Upper lobe of left lung (tissue), 6 donors: ENCODE data around the gene CNTNAP2. TPM values are rescaled to one million over a fixed set of nuclear protein-coding genes. Genes with fewer than 3 reads are reported as not detected.
A peak's percentile ranks its signal among the peaks of the same experiment; 100 is the strongest.

Experiments used
- ATAC-seq, 2 donors: fragments of 200-7000 bp; cut with Tn5 transposase; one replicate each; pipeline ENCODE4 v1.9.1; 2022; ENCODE audit warnings: mild to moderate bottlenecking in 2 of 2, moderate library complexity in 2 of 2; ENCODE audit not compliant: low FRiP score in 2 of 2
- DNase-seq, 2 donors: peaks; one replicate each; pipeline ENCODE4 v3.0.0-alpha.2; 2019 to 2020
- H3K27ac ChIP-seq, 4 donors: fragments of 200-600 bp; sonication (generic); one replicate each; pipeline ENCODE4 v1.5.1; 2016 to 2019
- H3K27me3 ChIP-seq, 4 donors: fragments of 200-600 bp; sonication (generic); one replicate each; pipeline ENCODE4 v1.5.1; 2017 to 2019
- H3K36me3 ChIP-seq, 4 donors: fragments of 200-600 bp; sonication (generic); one replicate each; pipeline ENCODE4 v1.5.1; 2016 to 2019
- H3K4me1 ChIP-seq, 4 donors: fragments of 200-600 bp; sonication (generic); one replicate each; pipeline ENCODE4 v1.5.1; 2018 to 2019
- H3K4me3 ChIP-seq, 4 donors: fragments of 200-600 bp; sonication (generic); one replicate each; pipeline ENCODE4 v1.5.1; 2017 to 2019; ENCODE audit warnings: mild to moderate bottlenecking in 2 of 4, moderate library complexity in 1 of 4
- H3K9me3 ChIP-seq, 4 donors: fragments of 200-600 bp; sonication (generic); one replicate each; pipeline ENCODE4 v1.5.1; 2018 to 2019
- EP300 ChIP-seq, 4 donors: sonication (generic); formaldehyde crosslinking; IDR thresholded peaks; one replicate each; pipeline ENCODE4 v1.5.1; 2017; ENCODE audit warnings: antibody characterized with exemption in 4 of 4, control low read depth in 2 of 4
- POLR2A ChIP-seq, 4 donors: fragments of 450-650 bp; IDR thresholded peaks; one replicate each; pipeline ENCODE4 v1.5.1; 2016 to 2017; ENCODE audit warnings: antibody characterized with exemption in 4 of 4, mild to moderate bottlenecking in 2 of 4
- POLR2AphosphoS5 ChIP-seq, 2 donors: sonication (generic); formaldehyde crosslinking; IDR thresholded peaks; one replicate each; pipeline ENCODE4 v1.5.1; 2017; ENCODE audit warnings: antibody characterized with exemption in 2 of 2
- WGBS, 2 donors: methylation state at CpG; one replicate each; pipeline ENCODE4 v1.1.5; 2017 to 2018; 5-methylcytosine and 5-hydroxymethylcytosine counted together
- total RNA-seq, 6 donors: library from RNA; depleted of rRNA in 4 of 6; stranded (reverse); fragments of >200 nt in 4 of 6; gene quantifications; one replicate each; pipeline versions ENCODE4 v1.1.0 to v1.2.1, GENCODE V29; 2016 to 2021
- TF ChIP-seq, protein P1 (sequence below), 6 experiments: fragments of 450-650 bp in 4 of 6; fragments of 200-600 bp in 2 of 6; sonication (generic) in 2 of 6; IDR thresholded peaks; one replicate each; pipeline ENCODE4 v1.5.1; 2016 to 2019; ENCODE audit warnings: antibody characterized with exemption in 6 of 6
- donor health status: DM: no; HTN: no; CAD: no; lungs with moderate emphysema.
- donor health status: DM: no; HTN: yes; CAD: no; lungs with severe emphysema.

The CNTNAP2 gene
- total RNA-seq, 6 donors from 2014 or later = 0.06 to 1.0 (median 0.37) TPM

DNA sequence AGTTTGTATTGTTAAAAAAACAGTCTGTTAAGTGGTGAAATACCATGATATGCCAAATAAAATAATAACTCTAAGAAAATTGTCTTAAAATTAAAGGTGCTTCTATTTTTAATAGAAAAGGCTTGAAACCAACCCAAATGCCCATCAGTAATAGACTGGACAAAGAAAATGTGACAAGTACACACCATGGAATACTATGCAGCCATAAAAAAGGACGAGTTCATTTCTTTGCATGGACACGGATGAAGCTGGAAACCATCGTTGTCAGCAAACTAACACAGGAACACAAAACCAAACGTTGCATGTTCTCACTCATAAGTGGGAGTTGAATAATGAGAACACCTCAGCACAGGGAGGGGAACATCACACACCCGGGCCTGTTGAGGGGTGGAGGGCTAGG is 7.1 kb downstream of the CNTNAP2 start:
- Histone ChIP-seq H3K36me3 (no peaks in the 10 kb centered on the region), H3K27me3 (no peaks in the 10 kb centered on the region), H3K4me3 (no peak overlapping the region), H3K9me3 (no peaks in the 10 kb centered on the region), H3K4me1 (no peaks in the 10 kb centered on the region), H3K27ac (no peak overlapping the region)
- DNase-seq (no peak), ATAC-seq (no peak)
- TF ChIP-seq POLR2AphosphoS5 (IDR thresholded peaks at IDR 0.05) = no peak
- TF ChIP-seq, protein P1, sequence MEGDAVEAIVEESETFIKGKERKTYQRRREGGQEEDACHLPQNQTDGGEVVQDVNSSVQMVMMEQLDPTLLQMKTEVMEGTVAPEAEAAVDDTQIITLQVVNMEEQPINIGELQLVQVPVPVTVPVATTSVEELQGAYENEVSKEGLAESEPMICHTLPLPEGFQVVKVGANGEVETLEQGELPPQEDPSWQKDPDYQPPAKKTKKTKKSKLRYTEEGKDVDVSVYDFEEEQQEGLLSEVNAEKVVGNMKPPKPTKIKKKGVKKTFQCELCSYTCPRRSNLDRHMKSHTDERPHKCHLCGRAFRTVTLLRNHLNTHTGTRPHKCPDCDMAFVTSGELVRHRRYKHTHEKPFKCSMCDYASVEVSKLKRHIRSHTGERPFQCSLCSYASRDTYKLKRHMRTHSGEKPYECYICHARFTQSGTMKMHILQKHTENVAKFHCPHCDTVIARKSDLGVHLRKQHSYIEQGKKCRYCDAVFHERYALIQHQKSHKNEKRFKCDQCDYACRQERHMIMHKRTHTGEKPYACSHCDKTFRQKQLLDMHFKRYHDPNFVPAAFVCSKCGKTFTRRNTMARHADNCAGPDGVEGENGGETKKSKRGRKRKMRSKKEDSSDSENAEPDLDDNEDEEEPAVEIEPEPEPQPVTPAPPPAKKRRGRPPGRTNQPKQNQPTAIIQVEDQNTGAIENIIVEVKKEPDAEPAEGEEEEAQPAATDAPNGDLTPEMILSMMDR (IDR thresholded peaks at IDR 0.05) = no peak
- no peak for TF ChIP-seq POLR2A (IDR thresholded peaks at IDR 0.05)
- TF ChIP-seq EP300 (IDR thresholded peaks at IDR 0.05) = no peak
- 73 to 85% methylated on average over 5 of the region's 5 CpGs for WGBS, 2 donors

- WGBS, 2 donors = 77% methylated on average over 8 of the region's 8 CpGs
Observed at GRCh38 chr7:146126767-146127509, 10.3 kb downstream of the CNTNAP2 start.

GRCh38 chr7:146129296-146129695 is 12.7 kb downstream of the CNTNAP2 start:
- no peaks in the 10 kb centered on the region for H3K9me3 ChIP-seq
- no peaks in the 10 kb centered on the region for H3K4me1 ChIP-seq
- no peak for DNase-seq
- TF ChIP-seq EP300 (IDR thresholded peaks at IDR 0.05) (no peak), POLR2A (IDR thresholded peaks at IDR 0.05) (no peak), POLR2AphosphoS5 (IDR thresholded peaks at IDR 0.05) (no peak)
- TF ChIP-seq, protein P1 (IDR thresholded peaks at IDR 0.05) = no peak
- H3K27me3 ChIP-seq = no peaks in the 10 kb centered on the region
- H3K36me3 ChIP-seq = no peaks in the 10 kb centered on the region
- no peak for ATAC-seq
- no peak overlapping the region for H3K27ac ChIP-seq
- WGBS, 2 donors = 19 to 26% methylated on average over 1 of the region's 1 CpG
- H3K4me3 ChIP-seq = no peak overlapping the region

More at GRCh38 chr7:146126767-146127509, 10.3 kb downstream of the CNTNAP2 start:
- DNase-seq (no peak), ATAC-seq (no peak)
- Histone ChIP-seq H3K27me3 (no peaks in the 10 kb centered on the region), H3K27ac (no peak overlapping the region), H3K36me3 (no peaks in the 10 kb centered on the region), H3K4me1 (no peaks in the 10 kb centered on the region), H3K4me3 (no peak overlapping the region), H3K9me3 (no peaks in the 10 kb centered on the region)
- no peak for TF ChIP-seq EP300 (IDR thresholded peaks at IDR 0.05)
- TF ChIP-seq POLR2AphosphoS5 (IDR thresholded peaks at IDR 0.05) = no peak
- TF ChIP-seq, protein P1 (IDR thresholded peaks at IDR 0.05) = no peak
- no peak for TF ChIP-seq POLR2A (IDR thresholded peaks at IDR 0.05)

DNA sequence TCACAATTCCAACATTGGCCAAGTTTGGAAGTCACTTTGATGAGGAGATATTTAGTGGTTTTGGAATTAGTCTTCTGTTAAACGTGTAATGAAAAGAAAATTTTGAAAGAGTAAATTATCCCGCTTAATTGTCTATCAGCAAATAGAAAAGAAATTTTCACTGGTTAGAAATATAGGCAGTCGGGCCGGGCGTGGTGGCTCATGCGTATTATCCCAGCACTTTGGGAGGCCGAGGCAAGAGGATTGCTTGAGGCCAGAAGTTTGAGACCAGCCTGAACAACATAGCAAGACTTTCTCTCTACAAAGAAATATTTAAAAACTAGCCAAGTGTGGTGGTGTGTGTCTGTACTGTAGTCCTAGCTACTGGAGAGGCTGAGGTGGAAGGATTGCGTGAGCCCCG is 13.4 kb downstream of the CNTNAP2 start:
- TF ChIP-seq EP300 (IDR thresholded peaks at IDR 0.05) (no peak), POLR2AphosphoS5 (IDR thresholded peaks at IDR 0.05) (no peak), POLR2A (IDR thresholded peaks at IDR 0.05) (no peak)
- TF ChIP-seq, protein P1 (IDR thresholded peaks at IDR 0.05) = no peak

DNA sequence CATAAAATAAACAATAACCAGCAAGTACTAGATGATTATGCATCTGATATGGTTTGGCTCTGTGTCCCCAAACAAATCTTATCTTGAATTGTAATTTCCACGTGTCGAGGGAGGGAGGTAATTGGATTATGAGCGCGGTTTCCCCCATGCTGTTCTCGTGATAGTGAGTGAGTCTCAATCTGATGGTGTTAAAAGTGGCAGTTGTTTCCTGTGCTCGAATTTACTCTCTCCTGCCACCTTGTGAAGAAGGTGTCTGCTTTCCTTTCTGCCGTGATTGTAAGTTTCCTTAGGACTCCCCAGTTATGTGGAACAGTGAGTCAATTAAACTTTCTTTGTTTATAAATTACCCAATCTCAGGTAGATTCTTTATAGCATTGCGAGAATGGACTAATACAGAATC is 15.1 kb downstream of the CNTNAP2 start:
- H3K9me3 ChIP-seq = no peaks in the 10 kb centered on the region
- H3K27me3 ChIP-seq = no peaks in the 10 kb centered on the region
- H3K4me1 ChIP-seq = no peaks in the 10 kb centered on the region
- ATAC-seq (no peak), DNase-seq (no peak)
- H3K36me3 ChIP-seq = no peaks in the 10 kb centered on the region
- WGBS, 2 donors = 67 to 70% methylated on average over 8 of the region's 8 CpGs
- TF ChIP-seq, protein P1 (IDR thresholded peaks at IDR 0.05) = no peak
- no peak for TF ChIP-seq POLR2A (IDR thresholded peaks at IDR 0.05)
- no peak for TF ChIP-seq EP300 (IDR thresholded peaks at IDR 0.05)
- no peak for TF ChIP-seq POLR2AphosphoS5 (IDR thresholded peaks at IDR 0.05)
- H3K27ac ChIP-seq = no peak overlapping the region
- no peak overlapping the region for H3K4me3 ChIP-seq

More for the DNA sequence above, 13.4 kb downstream of the CNTNAP2 start:
- Histone ChIP-seq H3K4me1 (no peaks in the 10 kb centered on the region), H3K27ac (no peak overlapping the region), H3K36me3 (no peaks in the 10 kb centered on the region), H3K27me3 (no peaks in the 10 kb centered on the region), H3K4me3 (no peak overlapping the region), H3K9me3 (no peaks in the 10 kb centered on the region)
- DNase-seq (peak in 1 of 2 donors; percentile 17), ATAC-seq (no peak)
- WGBS, 2 donors = 90 to 96% methylated on average over 9 of the region's 9 CpGs
